B cell (primary cell): ENCODE data around the gene DCP1A. TPM values are rescaled to one million over a fixed set of nuclear protein-coding genes. Genes with fewer than 3 reads are reported as not detected.
"Not testable (repeated sequence)": the region's sequence is repeated elsewhere in the genome, so short reads cannot be mapped to it uniquely, and the experiment has no call there.

ENCODE experiments used
- ATAC-seq: fragments of 200-7000 bp; cut with Tn5 transposase; one replicate; pipeline ENCODE4 v1.10.0; 2021; ENCODE audit warnings: low read depth, mild to moderate bottlenecking, moderate number of reproducible peaks, moderate library complexity
- CTCF ChIA-PET: fragments of 350-600 bp; sonication (Branson Sonifier 250); formaldehyde crosslinking; loops from one replicate; lab custom pipeline; 2021; ENCODE audit warnings: antibody characterized with exemption, inconsistent platforms; lab: Charles Lee
- POLR2A ChIA-PET: fragments of 350-600 bp; sonication (Branson Sonifier 250); formaldehyde crosslinking; loops from one replicate; lab custom pipeline; 2021; ENCODE audit warnings: antibody characterized with exemption; lab: Charles Lee
- DNase-seq: peaks from one replicate; pipeline ENCODE4 v3.0.0; 2013
- H2AFZ ChIP-seq: 2 replicates; pipeline ENCODE4 v1.6.1; 2012; ENCODE audit warnings: mild to moderate bottlenecking, low read depth, low read length; ENCODE audit not compliant: insufficient read depth, poor library complexity, severe bottlenecking
- H3K27ac ChIP-seq, 2 donors: 1 replicate in 1 of 2; 2 replicates in 1 of 2; pipeline ENCODE4 v1.5.1; 2012 to 2013; ENCODE audit warnings: low read length in 2 of 2, mild to moderate bottlenecking in 2 of 2, moderate library complexity in 1 of 2
- H3K27me3 ChIP-seq, 4 experiments: fragments of 200-600 bp in 1 of 4; sonication (generic) in 1 of 4; replicated peaks in 1 of 4; 1 replicate in 2 of 4; 2 replicates in 2 of 4; pipeline versions ENCODE4 v1.6.1 to v1.7.0; 2013 to 2016; ENCODE audit warnings: low read length in 3 of 4, mild to moderate bottlenecking in 2 of 4, mixed read lengths in 1 of 4, moderate library complexity in 1 of 4; ENCODE audit not compliant: insufficient read depth in 4 of 4, control insufficient read depth in 3 of 4; ENCODE audit errors: control extremely low read depth in 1 of 4
- H3K36me3 ChIP-seq, 2 experiments: replicated peaks in 1 of 2; 1 replicate in 1 of 2; 2 replicates in 1 of 2; pipeline versions ENCODE4 v1.6.1 to v1.7.1; 2013; ENCODE audit warnings: low read length in 1 of 2; ENCODE audit not compliant: insufficient read depth in 2 of 2, control insufficient read depth in 1 of 2; ENCODE audit errors: control extremely low read depth in 1 of 2, extremely low read depth in 1 of 2
- H3K4me1 ChIP-seq, 2 donors: fragments of 200-600 bp in 1 of 2; sonication (generic) in 1 of 2; 1 replicate in 1 of 2; 2 replicates in 1 of 2; pipeline versions ENCODE4 v1.5.1 to v1.6.1; 2013 to 2017; ENCODE audit warnings: low read length in 2 of 2; ENCODE audit not compliant: control insufficient read depth in 2 of 2, insufficient read depth in 2 of 2
- H3K4me2 ChIP-seq: replicated peaks from 2 replicates; pipeline ENCODE3; 2012; ENCODE audit warnings: mild to moderate bottlenecking, low read depth, low read length; ENCODE audit not compliant: poor library complexity, severe bottlenecking
- H3K4me3 ChIP-seq, 5 experiments: fragments of 200-600 bp in 1 of 5; sonication (generic) in 1 of 5; 1 replicate in 3 of 5; 2 replicates in 2 of 5; pipeline versions ENCODE4 v1.5.1 to v1.7.0; 2011 to 2016; ENCODE audit warnings: low read length in 4 of 5, mild to moderate bottlenecking in 4 of 5, low read depth in 2 of 5, control low read depth in 1 of 5, moderate library complexity in 1 of 5; ENCODE audit not compliant: insufficient read depth in 1 of 5; ENCODE audit errors: control extremely low read depth in 1 of 5, extremely low read depth in 1 of 5
- H3K79me2 ChIP-seq: fragments of 200-600 bp; sonication (generic); one replicate; pipeline ENCODE4 v1.6.0; 2016; ENCODE audit warnings: low read length; ENCODE audit not compliant: control insufficient read depth, insufficient read depth
- H3K9ac ChIP-seq: fragments of 200-600 bp; sonication (generic); 2 replicates; pipeline ENCODE4 v1.6.1; 2017; ENCODE audit warnings: mild to moderate bottlenecking, low read length, moderate library complexity
- H3K9me3 ChIP-seq, 3 donors: one replicate each; pipeline versions ENCODE4 v1.6.1 to v1.7.1; 2013; ENCODE audit warnings: low read length in 2 of 3; ENCODE audit not compliant: control insufficient read depth in 2 of 3, insufficient read depth in 1 of 3; ENCODE audit errors: control extremely low read depth in 1 of 3
- H4K20me1 ChIP-seq: 2 replicates; pipeline ENCODE4 v1.6.0; 2012; ENCODE audit warnings: mild to moderate bottlenecking, low read length; ENCODE audit not compliant: insufficient read depth, control insufficient read depth, poor library complexity, severe bottlenecking
- H3K27ac Mint-ChIP-seq: one replicate; pipeline ENCODE4 v1.8.0; 2021; ENCODE audit warnings: mixed read lengths
- H3K27me3 Mint-ChIP-seq: one replicate; pipeline ENCODE4 v1.8.0; 2021; ENCODE audit warnings: mixed read lengths
- H3K4me1 Mint-ChIP-seq: one replicate; pipeline ENCODE4 v1.8.0; 2021; ENCODE audit warnings: mixed read lengths
- H3K4me3 Mint-ChIP-seq: one replicate; pipeline ENCODE4 v1.8.0; 2021; ENCODE audit warnings: mixed read lengths
- H3K9me3 Mint-ChIP-seq: one replicate; pipeline ENCODE4 v1.8.0; 2022; ENCODE audit warnings: mixed read lengths; ENCODE audit not compliant: insufficient read depth
- EZH2 ChIP-seq: IDR thresholded peaks from 2 replicates; pipeline ENCODE4 v1.6.1; 2012; ENCODE audit warnings: borderline replicate concordance, low read depth, mild to moderate bottlenecking, moderate library complexity, low read length; ENCODE audit not compliant: insufficient read depth, poor library complexity, severe bottlenecking
- WGBS: methylation state at CpG from one replicate; pipeline ENCODE4 v1.1.5; 2013; ENCODE audit warnings: missing lambda C conversion rate; ENCODE audit not compliant: insufficient coverage; 5-methylcytosine and 5-hydroxymethylcytosine counted together
- intact Hi-C: fragments of 100-400 bp; cut with micrococcal nuclease; formaldehyde crosslinking; loops from one replicate; pipeline ENCODE4 v1.10.0; 2022
- polyA plus RNA-seq: library from polyadenylated mRNA; depleted of rRNA; stranded (reverse); fragments of >200 nt; gene quantifications from 2 replicates; pipeline ENCODE4 v1.2.3, GENCODE V29; 2012
- total RNA-seq, 2 donors: library from RNA; stranded (reverse); fragments of 120-200 nt in 1 of 2; gene quantifications; 1 replicate in 1 of 2; 2 replicates in 1 of 2; pipeline versions ENCODE4 v1.2.3 to v1.2.4, GENCODE V29; 2013 to 2022
- TF ChIP-seq, protein P1 (sequence below): fragments of 200-600 bp; IDR thresholded peaks from one replicate; pipeline ENCODE4 v1.8.0; 2022; ENCODE audit warnings: antibody characterized with exemption, mild to moderate bottlenecking

DCP1A gene
- total and polyA plus RNA-seq, 2 donors (not counting 1 experiment from before 2014, with no cell fraction given): 16.6 to 44.6 TPM

DNA sequence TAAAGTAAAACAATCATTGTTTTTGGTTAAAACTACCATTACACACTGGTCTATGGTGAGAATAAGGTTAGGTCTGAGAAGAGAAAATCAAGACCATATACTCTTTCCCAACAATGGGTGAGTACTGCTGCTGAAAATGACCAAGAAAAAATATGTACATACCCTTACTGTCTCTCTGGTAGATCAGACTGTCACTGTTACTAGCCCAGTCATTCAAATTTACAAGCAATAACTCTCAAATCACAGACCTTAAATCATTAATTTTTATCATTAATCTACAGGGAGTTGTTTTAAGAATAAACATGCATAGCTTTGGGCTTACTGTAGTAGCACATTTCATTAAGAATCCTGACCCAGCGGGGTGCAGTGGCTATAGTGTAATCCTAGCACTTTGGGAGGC, 17.4 kb downstream of the DCP1A start:
- TF ChIP-seq, protein P1, sequence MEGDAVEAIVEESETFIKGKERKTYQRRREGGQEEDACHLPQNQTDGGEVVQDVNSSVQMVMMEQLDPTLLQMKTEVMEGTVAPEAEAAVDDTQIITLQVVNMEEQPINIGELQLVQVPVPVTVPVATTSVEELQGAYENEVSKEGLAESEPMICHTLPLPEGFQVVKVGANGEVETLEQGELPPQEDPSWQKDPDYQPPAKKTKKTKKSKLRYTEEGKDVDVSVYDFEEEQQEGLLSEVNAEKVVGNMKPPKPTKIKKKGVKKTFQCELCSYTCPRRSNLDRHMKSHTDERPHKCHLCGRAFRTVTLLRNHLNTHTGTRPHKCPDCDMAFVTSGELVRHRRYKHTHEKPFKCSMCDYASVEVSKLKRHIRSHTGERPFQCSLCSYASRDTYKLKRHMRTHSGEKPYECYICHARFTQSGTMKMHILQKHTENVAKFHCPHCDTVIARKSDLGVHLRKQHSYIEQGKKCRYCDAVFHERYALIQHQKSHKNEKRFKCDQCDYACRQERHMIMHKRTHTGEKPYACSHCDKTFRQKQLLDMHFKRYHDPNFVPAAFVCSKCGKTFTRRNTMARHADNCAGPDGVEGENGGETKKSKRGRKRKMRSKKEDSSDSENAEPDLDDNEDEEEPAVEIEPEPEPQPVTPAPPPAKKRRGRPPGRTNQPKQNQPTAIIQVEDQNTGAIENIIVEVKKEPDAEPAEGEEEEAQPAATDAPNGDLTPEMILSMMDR: no peak
- TF ChIP-seq EZH2: no peak
- Histone ChIP-seq H3K27me3 (no peaks in the 10 kb centered on the region), H3K9ac (no peak overlapping the region), H3K36me3 (peaks cover 6 to 32% of the 10 kb centered on the region in 2 experiments), H3K4me1 (no peaks in the 10 kb centered on the region), H3K9me3 (no peaks in the 10 kb centered on the region), H3K79me2 (peaks cover 74% of the 10 kb centered on the region), H2AFZ (no peak overlapping the region), H4K20me1 (peaks cover 35% of the 10 kb centered on the region), H3K27ac (no peak overlapping the region), H3K4me3 (no peak overlapping the region), H3K4me2 (no peak overlapping the region)
- Mint-ChIP-seq H3K27me3 (no peaks in the 10 kb centered on the region), H3K4me3 (no peak overlapping the region), H3K9me3 (no peaks in the 10 kb centered on the region), H3K27ac (no peak overlapping the region), H3K4me1 (peaks cover 8% of the 10 kb centered on the region)
- ATAC-seq (no peak), DNase-seq (no peak)
- ChIA-PET CTCF (interaction anchor here (0.6 to 0.7 kb wide), 2 partner anchors 203 to 368 kb away, joined by 4 to 5 read pairs; no protein-coding TSS in a partner anchor), POLR2A (interaction anchor here (0.8 kb wide), 1 partner anchor 242 kb away, joined by 6 read pairs; no protein-coding TSS in a partner anchor)
- WGBS: no CpG with 5 or more reads among the region's 1 CpG
- intact Hi-C loops: no loop called here

- CTCF ChIA-PET: no interaction called here
- DNase-seq (no peak), ATAC-seq (no peak)
- Mint-ChIP-seq H3K4me1 (peaks cover 10% of the 10 kb centered on the region), H3K4me3 (no peak overlapping the region), H3K27ac (no peak overlapping the region), H3K27me3 (no peaks in the 10 kb centered on the region), H3K9me3 (no peaks in the 10 kb centered on the region)
- Histone ChIP-seq H3K79me2 (peaks cover 73% of the 10 kb centered on the region), H3K4me2 (no peak overlapping the region), H3K4me1 (no peaks in the 10 kb centered on the region), H3K36me3 (peaks cover 6 to 26% of the 10 kb centered on the region in 2 experiments), H3K27me3 (no peaks in the 10 kb centered on the region), H2AFZ (no peak overlapping the region), H3K9me3 (no peaks in the 10 kb centered on the region), H4K20me1 (peaks cover 43% of the 10 kb centered on the region), H3K27ac (no peak overlapping the region), H3K4me3 (no peak overlapping the region), H3K9ac (no peak overlapping the region)
- intact Hi-C loops: no loop called here
- TF ChIP-seq, protein P1: no peak
- TF ChIP-seq EZH2: no peak
- WGBS: 91% methylated on average over 4 of the region's 5 CpGs
- POLR2A ChIA-PET: no interaction called here
Measured at GRCh38 chr3:53328746-53329145, 18.6 kb downstream of the DCP1A start.

- DNase-seq, H3K9me3 Mint-ChIP-seq, intact Hi-C loops, H2AFZ ChIP-seq, H3K4me3 ChIP-seq, H3K27ac ChIP-seq, H3K9me3 ChIP-seq, H3K4me1 Mint-ChIP-seq, H3K4me2 ChIP-seq, ATAC-seq, H3K4me3 Mint-ChIP-seq, H3K4me1 ChIP-seq, H3K27me3 ChIP-seq, CTCF ChIA-PET, H3K27me3 Mint-ChIP-seq, H3K9ac ChIP-seq, H3K27ac Mint-ChIP-seq: not testable (repeated sequence)
- 89% methylated on average over 4 of the region's 6 CpGs for WGBS
- Histone ChIP-seq H4K20me1 (peaks cover 43% of the 10 kb centered on the region), H3K36me3 (peaks cover 6 to 21% of the 10 kb centered on the region in 2 experiments), H3K79me2 (peaks cover 70% of the 10 kb centered on the region)
- POLR2A ChIA-PET: interaction anchor here (0.7 kb wide), 1 partner anchor 17 kb away, joined by 3 read pairs; no protein-coding TSS in a partner anchor
Measured at GRCh38 chr3:53327986-53328385, 19.4 kb downstream of the DCP1A start.
